Lower lobe of right lung (tissue), 2 donors: ENCODE results near the gene CTCF. TPM values are rescaled to one million over a fixed set of nuclear protein-coding genes. Genes with fewer than 3 reads are reported as not detected.

ENCODE experiments used
- ATAC-seq, 2 donors: fragments of 200-7000 bp; cut with Tn5 transposase; one replicate each; pipeline ENCODE4 v1.9.1; 2020 to 2022; ENCODE audit warnings: mild to moderate bottlenecking in 2 of 2, moderate library complexity in 2 of 2
- DNase-seq: peaks from one replicate; pipeline ENCODE4 v3.0.0-alpha.2; 2020
- H3K27ac ChIP-seq: fragments of 200-600 bp; one replicate; pipeline ENCODE4 v1.8.0; 2022
- H3K27me3 ChIP-seq: fragments of 200-600 bp; one replicate; pipeline ENCODE4 v1.8.0; 2022; ENCODE audit warnings: low read depth
- H3K36me3 ChIP-seq: fragments of 200-600 bp; one replicate; pipeline ENCODE4 v1.8.0; 2022; ENCODE audit warnings: mild to moderate bottlenecking
- H3K4me1 ChIP-seq: fragments of 200-600 bp; one replicate; pipeline ENCODE4 v1.8.0; 2022
- H3K4me3 ChIP-seq: fragments of 200-600 bp; one replicate; pipeline ENCODE4 v1.8.0; 2022; ENCODE audit warnings: mild to moderate bottlenecking
- H3K9me3 ChIP-seq: fragments of 200-600 bp; one replicate; pipeline ENCODE4 v1.8.0; 2022
- CTCF ChIP-seq: fragments of 200-600 bp; IDR thresholded peaks from one replicate; pipeline ENCODE4 v1.8.0; 2022; ENCODE audit warnings: antibody characterized with exemption, mild to moderate bottlenecking
- intact Hi-C: fragments of 100-400 bp; cut with DNase I; formaldehyde crosslinking; loops from one replicate; pipeline ENCODE4 v1.11.0; 2022
- total RNA-seq: library from RNA; stranded (reverse); fragmentation: NEBNext Ultra II Directional; extraction: Animal tissue kit (Norgen Biotek cat#: 25700); gene quantifications from one replicate; pipeline ENCODE4 v1.2.1, GENCODE V29; 2021
- donor health status: DM: no; HTN: yes; CAD: no; lungs with severe emphysema.

Gene CTCF
- total RNA-seq, 1 donor from 2014 or later = 36.2 TPM

GRCh38 chr16:67526149-67526791 lies 36.1 kb upstream of the CTCF start:
- TF ChIP-seq CTCF = no peak
- ATAC-seq = no peak

GRCh38 chr16:67528222-67528869 lies 34.0 kb upstream of the CTCF start, which contains the start of gene RIPOR1:
Gene RIPOR1, plus strand, starts transcription at chr16:67528829. Its CDS starts 9,618 bp downstream, at chr16:67538447.
- intact Hi-C loops = no loop called here
- TF ChIP-seq CTCF = no peak
- ATAC-seq (peak; percentile 64 to 68), DNase-seq (peak; percentile 71)
- Histone ChIP-seq H3K4me3 (peak within 1 kb of the TSS; percentile 76), H3K9me3 (no peaks in the 10 kb centered on the region), H3K27me3 (no peaks in the 10 kb centered on the region), H3K36me3 (no peaks in the 10 kb centered on the region), H3K4me1 (peaks cover 48% of the 10 kb centered on the region), H3K27ac (peak within 1 kb of the TSS; percentile 93)

More at GRCh38 chr16:67526149-67526791, 36.1 kb upstream of the CTCF start:
- no peak overlapping the region for H3K27ac ChIP-seq
- H3K4me1 ChIP-seq = peaks cover 33% of the 10 kb centered on the region
- H3K27me3 ChIP-seq = no peaks in the 10 kb centered on the region
- H3K4me3 ChIP-seq = no peak overlapping the region
- no peaks in the 10 kb centered on the region for H3K36me3 ChIP-seq
- H3K9me3 ChIP-seq = no peaks in the 10 kb centered on the region
- no peak for DNase-seq
- intact Hi-C loops = no loop called here

GRCh38 chr16:67528870-67529581 lies 33.3 kb upstream of the CTCF start:
- H3K4me1 ChIP-seq = peaks cover 54% of the 10 kb centered on the region
- no peak for TF ChIP-seq CTCF
- peak; percentile 70 for DNase-seq
- ATAC-seq = peak; percentile 45 to 52
- H3K27me3 ChIP-seq = no peaks in the 10 kb centered on the region
- intact Hi-C loops = no loop called here
- peak overlapping the region; percentile 76 for H3K4me3 ChIP-seq
- H3K36me3 ChIP-seq = no peaks in the 10 kb centered on the region
- H3K9me3 ChIP-seq = no peaks in the 10 kb centered on the region
- H3K27ac ChIP-seq = peak overlapping the region; percentile 93

- H3K4me3 ChIP-seq = peak overlapping the region; percentile 76
- no peaks in the 10 kb centered on the region for H3K27me3 ChIP-seq
- DNase-seq = no peak
- H3K9me3 ChIP-seq = no peaks in the 10 kb centered on the region
- intact Hi-C loops = no loop called here
- ATAC-seq = peak; percentile 12 to 21
- H3K36me3 ChIP-seq = no peaks in the 10 kb centered on the region
- peak overlapping the region; percentile 93 for H3K27ac ChIP-seq
- peaks cover 59% of the 10 kb centered on the region for H3K4me1 ChIP-seq
- no peak for TF ChIP-seq CTCF
Measured at GRCh38 chr16:67529582-67530012, 32.7 kb upstream of the CTCF start.

GRCh38 chr16:67530013-67530939 lies 32.0 kb upstream of the CTCF start:
- DNase-seq (peak; percentile 84), ATAC-seq (peak; percentile 82 to 86)
- TF ChIP-seq CTCF = no peak
- H3K36me3 ChIP-seq = no peaks in the 10 kb centered on the region
- peak overlapping the region; percentile 76 for H3K4me3 ChIP-seq
- intact Hi-C loops = no loop called here
- no peaks in the 10 kb centered on the region for H3K9me3 ChIP-seq
- peaks cover 62% of the 10 kb centered on the region for H3K4me1 ChIP-seq
- no peaks in the 10 kb centered on the region for H3K27me3 ChIP-seq
- H3K27ac ChIP-seq = peak overlapping the region; percentile 93
